HL-60 (cell line): ENCODE results near the gene TEAD4.

Source experiments
- DNase-seq, 2 experiments: peaks; one replicate each; pipeline ENCODE4 v3.0.0-alpha.2; 2010 to 2020; ENCODE audit warnings: low read depth in 1 of 2, low spot score in 1 of 2
- H3K27ac ChIP-seq: fragments of 250-450 bp; sonication (Bioruptor Pico); replicated peaks from 2 replicates; pipeline ENCODE4 v1.5.1; 2020; ENCODE audit warnings: mild to moderate bottlenecking, moderate library complexity
- H3K27me3 ChIP-seq: fragments of 250-450 bp; sonication (Bioruptor Pico); 2 replicates; pipeline ENCODE4 v1.5.1; 2021; ENCODE audit warnings: mild to moderate bottlenecking, moderate library complexity; ENCODE audit not compliant: insufficient read depth, poor library complexity, severe bottlenecking
- H3K4me3 ChIP-seq: replicated peaks from 2 replicates; pipeline ENCODE4 v1.5.1; 2011; ENCODE audit warnings: mild to moderate bottlenecking, control low read depth, low read length; ENCODE audit not compliant: insufficient read depth
- GABPA ChIP-seq: IDR thresholded peaks from 2 replicates; pipeline ENCODE4 v1.6.1; 2012; ENCODE audit warnings: low read depth
- POLR2AphosphoS5 ChIP-seq: IDR thresholded peaks from 2 replicates; pipeline ENCODE4 v1.6.1; 2012; ENCODE audit warnings: low read depth
- SPI1 ChIP-seq: IDR thresholded peaks from 2 replicates; pipeline ENCODE4 v1.6.1; 2012; ENCODE audit warnings: low read depth, mild to moderate bottlenecking, borderline replicate concordance
- TF ChIP-seq, protein P1 (sequence below): IDR thresholded peaks from one replicate; pipeline ENCODE4 v1.5.1; 2011; ENCODE audit warnings: low read length, control low read depth, inconsistent platforms; ENCODE audit not compliant: insufficient read depth
- TF ChIP-seq, protein P2 (sequence below): IDR thresholded peaks from 2 replicates; pipeline ENCODE4 v1.6.1; 2012; ENCODE audit warnings: low read depth; ENCODE audit not compliant: insufficient replicate concordance

Gene TEAD4

DNA sequence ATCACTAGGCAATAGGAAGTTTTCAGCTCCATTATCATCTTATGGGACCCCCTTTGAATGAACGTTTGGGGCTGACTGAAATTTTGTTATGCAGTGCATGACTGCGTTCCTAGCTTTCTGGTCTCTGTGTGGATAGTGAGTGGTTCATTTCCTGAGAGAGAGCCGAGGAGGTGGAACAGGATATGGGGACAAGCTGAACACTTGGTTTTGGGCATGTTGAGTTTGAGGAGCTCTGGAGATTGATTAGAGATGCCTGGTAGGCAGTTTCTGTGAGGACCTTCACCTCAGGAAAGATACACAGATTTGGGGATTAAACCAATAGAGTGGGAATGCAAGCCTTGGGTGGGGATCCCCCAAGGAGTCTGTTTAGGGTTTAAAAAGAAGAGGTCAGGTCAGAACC is 27.7 kb downstream of the TEAD4 start:
- H3K27ac ChIP-seq: no peak overlapping the region
- TF ChIP-seq, protein P1, sequence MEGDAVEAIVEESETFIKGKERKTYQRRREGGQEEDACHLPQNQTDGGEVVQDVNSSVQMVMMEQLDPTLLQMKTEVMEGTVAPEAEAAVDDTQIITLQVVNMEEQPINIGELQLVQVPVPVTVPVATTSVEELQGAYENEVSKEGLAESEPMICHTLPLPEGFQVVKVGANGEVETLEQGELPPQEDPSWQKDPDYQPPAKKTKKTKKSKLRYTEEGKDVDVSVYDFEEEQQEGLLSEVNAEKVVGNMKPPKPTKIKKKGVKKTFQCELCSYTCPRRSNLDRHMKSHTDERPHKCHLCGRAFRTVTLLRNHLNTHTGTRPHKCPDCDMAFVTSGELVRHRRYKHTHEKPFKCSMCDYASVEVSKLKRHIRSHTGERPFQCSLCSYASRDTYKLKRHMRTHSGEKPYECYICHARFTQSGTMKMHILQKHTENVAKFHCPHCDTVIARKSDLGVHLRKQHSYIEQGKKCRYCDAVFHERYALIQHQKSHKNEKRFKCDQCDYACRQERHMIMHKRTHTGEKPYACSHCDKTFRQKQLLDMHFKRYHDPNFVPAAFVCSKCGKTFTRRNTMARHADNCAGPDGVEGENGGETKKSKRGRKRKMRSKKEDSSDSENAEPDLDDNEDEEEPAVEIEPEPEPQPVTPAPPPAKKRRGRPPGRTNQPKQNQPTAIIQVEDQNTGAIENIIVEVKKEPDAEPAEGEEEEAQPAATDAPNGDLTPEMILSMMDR: no peak
- TF ChIP-seq GABPA: no peak
- no peak for TF ChIP-seq SPI1

DNA sequence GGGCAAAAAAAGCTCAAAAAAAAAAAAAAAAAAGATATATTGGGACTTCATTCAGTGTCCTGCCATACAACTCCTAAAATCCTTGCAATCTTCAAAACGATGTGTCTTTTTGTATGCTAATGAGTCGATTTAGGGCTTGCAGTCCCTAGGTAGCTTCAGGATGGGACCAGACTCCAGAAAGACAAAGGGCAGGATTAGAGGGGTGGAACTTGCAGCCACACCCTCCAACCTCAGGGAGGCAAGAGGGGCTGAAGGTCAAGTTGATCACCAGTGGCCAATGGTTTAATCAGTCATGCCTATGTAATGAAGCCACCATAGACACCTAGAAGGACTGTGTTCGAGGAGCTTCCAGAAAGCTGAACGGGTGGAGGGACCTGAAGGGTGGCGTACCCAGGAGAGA is 29.3 kb downstream of the TEAD4 start:
- TF ChIP-seq GABPA: no peak
- TF ChIP-seq, protein P1: no peak
- TF ChIP-seq SPI1: no peak
- TF ChIP-seq POLR2AphosphoS5: no peak
- TF ChIP-seq, protein P2, sequence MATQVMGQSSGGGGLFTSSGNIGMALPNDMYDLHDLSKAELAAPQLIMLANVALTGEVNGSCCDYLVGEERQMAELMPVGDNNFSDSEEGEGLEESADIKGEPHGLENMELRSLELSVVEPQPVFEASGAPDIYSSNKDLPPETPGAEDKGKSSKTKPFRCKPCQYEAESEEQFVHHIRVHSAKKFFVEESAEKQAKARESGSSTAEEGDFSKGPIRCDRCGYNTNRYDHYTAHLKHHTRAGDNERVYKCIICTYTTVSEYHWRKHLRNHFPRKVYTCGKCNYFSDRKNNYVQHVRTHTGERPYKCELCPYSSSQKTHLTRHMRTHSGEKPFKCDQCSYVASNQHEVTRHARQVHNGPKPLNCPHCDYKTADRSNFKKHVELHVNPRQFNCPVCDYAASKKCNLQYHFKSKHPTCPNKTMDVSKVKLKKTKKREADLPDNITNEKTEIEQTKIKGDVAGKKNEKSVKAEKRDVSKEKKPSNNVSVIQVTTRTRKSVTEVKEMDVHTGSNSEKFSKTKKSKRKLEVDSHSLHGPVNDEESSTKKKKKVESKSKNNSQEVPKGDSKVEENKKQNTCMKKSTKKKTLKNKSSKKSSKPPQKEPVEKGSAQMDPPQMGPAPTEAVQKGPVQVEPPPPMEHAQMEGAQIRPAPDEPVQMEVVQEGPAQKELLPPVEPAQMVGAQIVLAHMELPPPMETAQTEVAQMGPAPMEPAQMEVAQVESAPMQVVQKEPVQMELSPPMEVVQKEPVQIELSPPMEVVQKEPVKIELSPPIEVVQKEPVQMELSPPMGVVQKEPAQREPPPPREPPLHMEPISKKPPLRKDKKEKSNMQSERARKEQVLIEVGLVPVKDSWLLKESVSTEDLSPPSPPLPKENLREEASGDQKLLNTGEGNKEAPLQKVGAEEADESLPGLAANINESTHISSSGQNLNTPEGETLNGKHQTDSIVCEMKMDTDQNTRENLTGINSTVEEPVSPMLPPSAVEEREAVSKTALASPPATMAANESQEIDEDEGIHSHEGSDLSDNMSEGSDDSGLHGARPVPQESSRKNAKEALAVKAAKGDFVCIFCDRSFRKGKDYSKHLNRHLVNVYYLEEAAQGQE: no peak
- Histone ChIP-seq H3K27ac (no peak overlapping the region), H3K4me3 (no peak overlapping the region), H3K27me3 (no peaks in the 10 kb centered on the region)
- DNase-seq: no peak

More for the DNA sequence above, 27.7 kb downstream of the TEAD4 start:
- no peak overlapping the region for H3K4me3 ChIP-seq
- DNase-seq: no peak
- no peaks in the 10 kb centered on the region for H3K27me3 ChIP-seq

DNA sequence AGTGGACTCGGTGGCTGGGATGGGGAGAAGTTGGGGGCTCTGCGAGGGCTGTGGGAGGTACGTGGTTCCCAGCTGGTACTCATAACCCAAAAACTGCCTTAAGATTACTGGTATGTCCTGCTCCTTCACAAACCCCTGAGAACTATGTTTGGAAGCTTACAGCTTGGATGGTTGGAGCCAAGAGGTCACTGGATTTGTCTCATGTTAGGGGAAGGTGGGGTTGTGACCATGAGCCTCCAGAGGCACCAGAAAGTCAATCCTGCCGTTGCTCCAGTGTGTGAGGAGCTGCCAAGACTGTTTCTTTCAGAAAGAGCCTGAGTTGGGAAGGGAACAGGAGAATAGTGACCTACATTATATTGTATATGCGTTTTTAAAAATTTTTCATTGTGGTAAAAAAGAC is 33.5 kb downstream of the TEAD4 start:
- TF ChIP-seq, protein P1: no peak
- TF ChIP-seq GABPA (no peak), SPI1 (no peak), POLR2AphosphoS5 (no peak)
- TF ChIP-seq, protein P2: no peak
- Histone ChIP-seq H3K27ac (no peak overlapping the region), H3K4me3 (no peak overlapping the region), H3K27me3 (no peaks in the 10 kb centered on the region)
- DNase-seq: no peak

DNA sequence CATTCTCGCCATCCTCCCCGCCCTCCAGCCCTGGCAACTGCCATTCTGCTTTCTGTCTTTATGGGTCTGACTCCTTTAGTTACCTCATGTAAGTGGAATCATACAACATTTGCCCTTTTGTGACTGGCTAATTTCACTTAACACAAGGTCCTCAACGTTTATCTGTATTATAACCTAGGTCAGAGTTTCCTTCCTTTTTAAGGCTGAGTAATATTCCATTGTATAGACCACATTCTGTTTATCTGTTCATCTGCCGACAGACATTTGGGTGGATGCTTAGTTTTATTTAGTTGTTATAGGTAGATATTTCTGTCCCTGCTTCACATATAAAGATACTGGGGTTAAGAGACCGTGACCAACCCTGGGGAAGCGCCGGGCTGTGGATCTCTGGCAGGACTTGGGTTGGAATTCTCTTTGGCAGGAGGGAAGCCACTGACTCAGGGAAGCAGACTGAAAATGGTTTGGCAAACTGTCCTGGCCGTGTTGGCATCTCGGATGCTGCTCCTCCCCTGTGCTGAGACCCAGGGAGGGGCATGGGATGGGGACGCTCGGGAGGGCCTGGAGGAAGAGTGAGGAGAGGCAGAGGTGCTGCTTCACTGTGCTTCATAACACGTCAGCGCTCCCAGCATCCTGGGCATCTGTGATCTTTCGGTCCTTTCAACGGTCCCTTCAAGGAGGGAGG is 38.9 kb downstream of the TEAD4 start:
- no peak for DNase-seq
- Histone ChIP-seq H3K4me3 (no peak overlapping the region), H3K27ac (no peak overlapping the region), H3K27me3 (no peaks in the 10 kb centered on the region)
- TF ChIP-seq, protein P1: no peak
- no peak for TF ChIP-seq POLR2AphosphoS5
- TF ChIP-seq, protein P2: no peak
- no peak for TF ChIP-seq SPI1
- TF ChIP-seq GABPA: no peak
